HEK293 (cell line): ENCODE measurements around the gene C6orf89.

Experiments used
- CTCF ChIP-seq: fragments of 450-650 bp; formaldehyde crosslinking; IDR thresholded peaks from 2 replicates; pipeline ENCODE4 v1.5.1; 2016; ENCODE audit warnings: missing biosample characterization, missing genetic modification characterization
- REST ChIP-seq: fragments of 450-650 bp; formaldehyde crosslinking; IDR thresholded peaks from 2 replicates; pipeline ENCODE4 v1.5.1; 2016; ENCODE audit warnings: missing biosample characterization, missing genetic modification characterization
- TCF7L2 ChIP-seq: IDR thresholded peaks from 2 replicates; pipeline ENCODE4 v1.6.1; 2011; ENCODE audit warnings: low read depth, mild to moderate bottlenecking, inconsistent platforms, low read length, moderate library complexity, borderline replicate concordance
- ZBTB49 ChIP-seq: fragments of 450-650 bp; formaldehyde crosslinking; IDR thresholded peaks from 2 replicates; pipeline ENCODE4 v1.5.1; 2016; ENCODE audit warnings: missing biosample characterization, missing genetic modification characterization, low read depth
- ZNF133 ChIP-seq: fragments of 450-650 bp; formaldehyde crosslinking; IDR thresholded peaks from 2 replicates; pipeline ENCODE4 v1.5.1; 2016; ENCODE audit warnings: missing biosample characterization, missing genetic modification characterization
- ZNF202 ChIP-seq: fragments of 450-650 bp; formaldehyde crosslinking; IDR thresholded peaks from 2 replicates; pipeline ENCODE4 v1.5.1; 2016; ENCODE audit warnings: missing biosample characterization, missing genetic modification characterization, borderline replicate concordance
- ZNF274 ChIP-seq, 2 experiments: fragments of 200-500 bp in 1 of 2; fragments of 450-650 bp in 1 of 2; sonication (Bioruptor generic) in 1 of 2; formaldehyde crosslinking in 1 of 2; IDR thresholded peaks; 2 replicates each; pipeline versions ENCODE4 v1.5.1 to v1.6.1; 2014 to 2016; ENCODE audit warnings: borderline replicate concordance in 1 of 2, inconsistent platforms in 1 of 2, low read length in 1 of 2, missing biosample characterization in 1 of 2, missing genetic modification characterization in 1 of 2
- ZNF596 ChIP-seq: fragments of 450-650 bp; IDR thresholded peaks from 2 replicates; pipeline ENCODE4 v1.5.0; 2018; ENCODE audit warnings: missing biosample characterization, mild to moderate bottlenecking, missing genetic modification characterization, moderate library complexity
- TF ChIP-seq, protein P1 (sequence below): fragments of 450-650 bp; formaldehyde crosslinking; IDR thresholded peaks from 2 replicates; pipeline ENCODE4 v1.5.1; 2016; ENCODE audit warnings: missing biosample characterization, missing genetic modification characterization, low read depth

GRCh38 chr6:36839749-36840431, 45.9 kb upstream of the C6orf89 start:
- TF ChIP-seq ZNF133 (tag by site-specific recombination): no peak
- TF ChIP-seq ZNF274 (IDR thresholded peaks at IDR 0.05; ENCODE audit: low read length): no peak
- no peak for TF ChIP-seq ZNF274 (tag by site-specific recombination; IDR thresholded peaks at IDR 0.05; ENCODE audit: borderline replicate concordance)
- TF ChIP-seq CTCF (tag by site-specific recombination): no peak; the same call in 1 of the 2 replicates
- TF ChIP-seq TCF7L2: no peak
- TF ChIP-seq, protein P1, sequence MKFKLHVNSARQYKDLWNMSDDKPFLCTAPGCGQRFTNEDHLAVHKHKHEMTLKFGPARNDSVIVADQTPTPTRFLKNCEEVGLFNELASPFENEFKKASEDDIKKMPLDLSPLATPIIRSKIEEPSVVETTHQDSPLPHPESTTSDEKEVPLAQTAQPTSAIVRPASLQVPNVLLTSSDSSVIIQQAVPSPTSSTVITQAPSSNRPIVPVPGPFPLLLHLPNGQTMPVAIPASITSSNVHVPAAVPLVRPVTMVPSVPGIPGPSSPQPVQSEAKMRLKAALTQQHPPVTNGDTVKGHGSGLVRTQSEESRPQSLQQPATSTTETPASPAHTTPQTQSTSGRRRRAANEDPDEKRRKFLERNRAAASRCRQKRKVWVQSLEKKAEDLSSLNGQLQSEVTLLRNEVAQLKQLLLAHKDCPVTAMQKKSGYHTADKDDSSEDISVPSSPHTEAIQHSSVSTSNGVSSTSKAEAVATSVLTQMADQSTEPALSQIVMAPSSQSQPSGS (tag by site-specific recombination): no peak
- no peak for TF ChIP-seq REST
- TF ChIP-seq ZBTB49 (tag by site-specific recombination): no peak
- TF ChIP-seq ZNF202 (tag by site-specific recombination): no peak
- no peak for TF ChIP-seq ZNF596 (tag by site-specific recombination)
